SK-N-MC (cell line): ENCODE data around the gene TRIM6.

Source experiments
- DNase-seq: peaks from one replicate; pipeline ENCODE4 v3.0.0-alpha.2; 2011; ENCODE audit warnings: low read depth, low spot score
- H3K27ac ChIP-seq: fragments of 200-600 bp; sonication (generic); 2 replicates; pipeline ENCODE4 v1.5.1; 2016; ENCODE audit warnings: mixed run types
- H3K36me3 ChIP-seq: fragments of 200-600 bp; sonication (generic); 2 replicates; pipeline ENCODE4 v1.6.1; 2017; ENCODE audit warnings: antibody characterized with exemption, low read length, mixed read lengths; ENCODE audit not compliant: insufficient read depth
- H3K4me3 ChIP-seq: fragments of 200-600 bp; sonication (generic); 2 replicates; pipeline ENCODE4 v1.5.1; 2016
- H3K9ac ChIP-seq: fragments of 200-600 bp; sonication (generic); 2 replicates; pipeline ENCODE4 v1.8.0; 2017; ENCODE audit warnings: mixed run types, mixed read lengths; ENCODE audit not compliant: insufficient read length
- H3K9me3 ChIP-seq: fragments of 200-600 bp; sonication (generic); 2 replicates; pipeline ENCODE4 v1.6.1; 2017; ENCODE audit warnings: low read depth, mild to moderate bottlenecking, antibody characterized with exemption, low read length, moderate library complexity, mixed read lengths
- EZH2 ChIP-seq: fragments of 200-600 bp; sonication (generic); IDR thresholded peaks from one replicate; pipeline ENCODE4 v1.6.1; 2017; ENCODE audit warnings: antibody characterized with exemption
- FOXP2 ChIP-seq: optimal IDR thresholded peaks from 2 replicates; pipeline ENCODE3; 2011; ENCODE audit warnings: mild to moderate bottlenecking, moderate library complexity; ENCODE audit not compliant: insufficient read depth; ENCODE audit errors: extremely low read length, control extremely low read depth
- POLR2AphosphoS5 ChIP-seq: IDR thresholded peaks from 2 replicates; pipeline ENCODE4 v1.6.1; 2012; ENCODE audit warnings: mild to moderate bottlenecking, low read depth, low read length, borderline replicate concordance

The TRIM6 gene

DNA sequence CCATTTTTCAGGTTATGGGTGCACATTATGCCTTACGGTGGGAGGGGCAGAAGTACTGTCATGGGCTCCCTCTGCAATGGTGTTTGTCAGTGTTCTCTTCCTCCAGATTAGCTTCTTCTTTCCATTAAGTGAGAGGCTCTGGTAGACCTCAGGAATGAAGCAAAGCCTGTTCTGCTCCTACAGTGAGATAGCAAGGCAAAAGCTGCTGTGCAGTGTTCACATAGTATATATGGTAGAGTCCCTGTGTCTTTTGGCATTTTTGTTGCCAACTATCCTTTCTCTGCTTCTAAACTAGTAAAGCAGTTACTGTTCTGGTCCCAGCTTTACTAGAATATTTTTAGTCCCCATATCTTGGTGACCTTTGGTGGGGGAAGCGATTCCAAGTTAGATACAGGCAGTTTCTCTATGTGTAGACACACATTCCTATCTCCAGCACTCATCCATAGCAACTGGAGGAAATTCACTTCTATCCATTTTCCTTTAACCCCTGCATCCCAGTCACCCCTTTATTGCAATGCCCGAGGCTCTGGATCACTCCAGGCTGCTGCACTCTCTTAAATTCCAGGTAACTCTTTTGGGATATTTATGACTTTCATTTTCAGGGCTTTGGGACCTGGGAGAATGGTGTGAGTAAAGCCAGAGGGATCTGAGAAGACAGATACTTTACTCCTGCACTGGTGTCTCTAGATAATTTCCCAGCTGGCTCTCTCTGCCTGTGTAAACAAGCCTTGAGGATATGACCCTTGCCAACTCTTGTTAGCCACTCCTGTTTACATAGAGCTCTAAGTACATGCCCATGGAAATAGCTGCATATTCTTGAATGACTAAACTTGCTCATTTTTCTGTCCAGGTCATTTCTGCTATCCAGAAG is 24.4 kb downstream of the TRIM6 start:
- H3K9me3 ChIP-seq, result no peaks in the 10 kb centered on the region
- H3K9ac ChIP-seq, result no peak overlapping the region
- no peak overlapping the region for H3K4me3 ChIP-seq
- no peaks in the 10 kb centered on the region for H3K36me3 ChIP-seq
- H3K27ac ChIP-seq, result no peak overlapping the region
- TF ChIP-seq POLR2AphosphoS5, result no peak
- TF ChIP-seq FOXP2, result no peak
- TF ChIP-seq EZH2, result no peak
- no peak for DNase-seq

DNA sequence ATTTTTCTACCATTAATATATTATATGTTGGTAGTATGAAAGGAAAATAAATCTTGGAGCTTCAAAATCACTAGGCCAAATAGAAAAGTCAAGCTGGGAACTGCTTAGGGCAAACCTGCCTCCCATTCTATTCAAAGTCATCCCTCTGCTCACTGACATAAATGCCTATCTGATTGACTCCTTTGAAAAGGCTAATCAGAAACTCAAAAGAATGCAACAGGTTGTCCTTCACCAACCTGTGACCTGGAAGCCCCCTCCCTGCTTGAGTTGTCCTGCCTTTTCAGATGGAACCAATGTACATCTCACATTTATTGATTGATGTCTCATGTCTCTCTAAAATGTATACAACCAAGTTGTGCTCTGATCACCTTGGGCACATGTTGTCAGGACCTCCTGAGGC is 25.1 kb downstream of the TRIM6 start:
- H3K4me3 ChIP-seq, result no peak overlapping the region
- DNase-seq, result no peak
- no peaks in the 10 kb centered on the region for H3K36me3 ChIP-seq
- H3K9me3 ChIP-seq, result no peaks in the 10 kb centered on the region
- no peak overlapping the region for H3K9ac ChIP-seq
- TF ChIP-seq POLR2AphosphoS5 (no peak), EZH2 (no peak), FOXP2 (no peak)
- no peak overlapping the region for H3K27ac ChIP-seq

DNA sequence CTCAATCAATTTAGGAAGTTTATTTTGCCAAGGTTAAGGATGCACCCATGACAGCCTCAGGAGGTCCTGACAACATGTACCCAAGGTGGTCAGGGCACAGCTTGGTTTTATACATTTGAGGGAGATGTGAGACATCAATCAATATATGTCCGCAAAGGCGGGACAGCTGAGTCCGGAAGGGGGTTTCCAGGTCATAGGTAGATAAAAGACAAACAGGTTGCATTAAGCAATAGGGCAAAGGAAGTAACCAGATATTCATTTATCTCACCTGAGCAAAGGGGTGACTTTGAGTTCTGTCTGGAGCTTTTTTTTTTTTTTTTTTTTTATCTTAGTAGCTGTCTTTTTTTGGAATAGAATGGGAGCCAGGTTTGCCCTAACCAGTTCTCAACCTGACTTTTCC is 26.4 kb downstream of the TRIM6 start:
- TF ChIP-seq EZH2 (no peak), POLR2AphosphoS5 (no peak), FOXP2 (no peak)
- DNase-seq, result no peak
- H3K9ac ChIP-seq, result no peak overlapping the region
- no peaks in the 10 kb centered on the region for H3K36me3 ChIP-seq
- no peak overlapping the region for H3K27ac ChIP-seq
- H3K9me3 ChIP-seq, result no peaks in the 10 kb centered on the region
- no peak overlapping the region for H3K4me3 ChIP-seq

DNA sequence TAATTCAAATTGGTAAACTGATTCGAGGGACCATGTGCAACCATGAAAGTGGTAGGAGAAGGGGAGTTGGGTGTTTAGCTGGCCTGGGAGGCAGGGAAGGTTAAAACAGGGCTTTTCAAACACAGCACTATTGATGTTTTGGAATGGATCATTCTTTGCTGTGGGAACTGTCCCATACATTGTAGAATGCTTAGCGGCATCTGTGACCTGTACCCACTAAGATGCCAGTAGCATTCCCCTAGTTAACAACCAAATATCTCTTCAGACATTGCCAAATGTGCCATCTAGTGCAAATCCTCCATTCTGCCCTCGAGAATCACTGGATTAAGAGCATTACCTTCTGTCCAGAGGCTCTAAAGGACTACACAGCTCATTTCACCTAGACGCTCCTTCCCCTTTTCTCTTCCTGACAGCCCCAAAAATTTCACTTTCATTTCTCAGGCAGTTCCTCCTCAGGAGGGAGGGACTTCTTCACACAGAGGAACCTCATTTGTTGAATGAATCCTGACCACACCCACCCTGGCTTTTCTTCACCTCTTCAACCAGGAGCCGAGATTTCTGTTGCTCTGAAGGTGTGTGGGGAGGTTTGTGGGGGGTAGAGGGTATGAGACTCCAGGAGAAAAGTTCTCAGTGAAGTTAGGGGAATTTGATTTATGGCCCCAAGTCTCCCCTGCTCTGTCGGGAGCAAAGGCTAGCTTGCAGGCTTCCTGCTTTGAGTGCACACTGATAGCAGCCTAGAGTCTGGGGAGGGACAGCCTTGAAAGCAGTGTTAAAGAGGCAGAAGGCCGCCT is 28.2 kb downstream of the TRIM6 start, which contains the start of gene TRIM34:
Gene TRIM34 (plus strand): TSS at position 513 of the 791 bp plus-strand sequence. CDS start 7,331 bp downstream, outside the sequence.
- Histone ChIP-seq H3K9ac (peak within 1 kb of the TSS; percentile 25), H3K27ac (no peak within 1 kb of the TSS), H3K36me3 (no peaks in the 10 kb centered on the region), H3K9me3 (no peaks in the 10 kb centered on the region), H3K4me3 (peak within 1 kb of the TSS; percentile 68)
- no peak for TF ChIP-seq EZH2
- DNase-seq, result no peak

DNA sequence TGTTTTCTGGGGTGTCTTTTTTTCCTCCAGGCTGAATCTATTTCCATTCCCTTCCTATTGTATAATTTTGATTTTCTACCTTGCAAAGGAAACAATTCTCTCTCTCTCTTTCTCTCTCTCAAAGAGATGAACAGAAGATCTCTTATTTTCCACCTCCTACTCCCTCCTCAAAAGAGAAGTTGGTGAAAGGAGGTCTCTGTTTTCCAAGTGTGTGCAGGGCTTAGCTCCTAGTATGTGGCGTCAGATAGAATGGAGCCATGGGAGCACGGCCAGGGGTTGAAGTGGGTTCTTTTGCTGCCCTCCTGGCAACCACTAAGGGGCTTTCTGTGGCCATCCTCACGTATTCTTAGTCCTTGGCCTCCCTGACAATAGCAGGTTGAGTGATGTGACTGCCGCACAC is 28.8 kb downstream of the TRIM6 start:
- H3K36me3 ChIP-seq, result no peaks in the 10 kb centered on the region
- H3K27ac ChIP-seq, result no peak overlapping the region
- no peak for DNase-seq
- H3K9me3 ChIP-seq, result no peaks in the 10 kb centered on the region
- H3K9ac ChIP-seq, result no peak overlapping the region
- no peak overlapping the region; the same call in 1 of the 2 replicates for H3K4me3 ChIP-seq
- no peak for TF ChIP-seq POLR2AphosphoS5
- TF ChIP-seq EZH2, result no peak
- no peak for TF ChIP-seq FOXP2

- H3K4me3 ChIP-seq, result no peak overlapping the region
- H3K9ac ChIP-seq, result no peak overlapping the region
- TF ChIP-seq FOXP2, result no peak
- no peak for TF ChIP-seq POLR2AphosphoS5
- TF ChIP-seq EZH2, result no peak
- H3K27ac ChIP-seq, result no peak overlapping the region
- no peaks in the 10 kb centered on the region for H3K9me3 ChIP-seq
- no peak for DNase-seq
- no peaks in the 10 kb centered on the region for H3K36me3 ChIP-seq
Measured at GRCh38 chr11:5626196-5626595, 29.8 kb downstream of the TRIM6 start.

- no peak overlapping the region for H3K27ac ChIP-seq
- no peak overlapping the region for H3K4me3 ChIP-seq
- no peak for TF ChIP-seq FOXP2
- no peak for TF ChIP-seq EZH2
- DNase-seq, result no peak
- no peak overlapping the region for H3K9ac ChIP-seq
- H3K9me3 ChIP-seq, result no peaks in the 10 kb centered on the region
- H3K36me3 ChIP-seq, result no peaks in the 10 kb centered on the region
Measured at GRCh38 chr11:5631417-5631816, 35.0 kb downstream of the TRIM6 start.

- Histone ChIP-seq H3K27ac (no peak overlapping the region), H3K36me3 (no peaks in the 10 kb centered on the region), H3K9ac (no peak overlapping the region), H3K4me3 (no peak overlapping the region), H3K9me3 (no peaks in the 10 kb centered on the region)
- TF ChIP-seq EZH2, result no peak
- TF ChIP-seq POLR2AphosphoS5, result no peak
- no peak for TF ChIP-seq FOXP2
- DNase-seq, result no peak
Measured at GRCh38 chr11:5631969-5632635, 35.7 kb downstream of the TRIM6 start.
